Left hindlimb (tissue), 1 donor: ENCODE data around the gene HECW1.
A peak's percentile ranks its signal among the peaks of the same experiment; 100 is the strongest.

Source experiments
- DNase-seq: peaks from one replicate; pipeline ENCODE4 v3.0.0-alpha.2; 2018

The HECW1 gene

DNA sequence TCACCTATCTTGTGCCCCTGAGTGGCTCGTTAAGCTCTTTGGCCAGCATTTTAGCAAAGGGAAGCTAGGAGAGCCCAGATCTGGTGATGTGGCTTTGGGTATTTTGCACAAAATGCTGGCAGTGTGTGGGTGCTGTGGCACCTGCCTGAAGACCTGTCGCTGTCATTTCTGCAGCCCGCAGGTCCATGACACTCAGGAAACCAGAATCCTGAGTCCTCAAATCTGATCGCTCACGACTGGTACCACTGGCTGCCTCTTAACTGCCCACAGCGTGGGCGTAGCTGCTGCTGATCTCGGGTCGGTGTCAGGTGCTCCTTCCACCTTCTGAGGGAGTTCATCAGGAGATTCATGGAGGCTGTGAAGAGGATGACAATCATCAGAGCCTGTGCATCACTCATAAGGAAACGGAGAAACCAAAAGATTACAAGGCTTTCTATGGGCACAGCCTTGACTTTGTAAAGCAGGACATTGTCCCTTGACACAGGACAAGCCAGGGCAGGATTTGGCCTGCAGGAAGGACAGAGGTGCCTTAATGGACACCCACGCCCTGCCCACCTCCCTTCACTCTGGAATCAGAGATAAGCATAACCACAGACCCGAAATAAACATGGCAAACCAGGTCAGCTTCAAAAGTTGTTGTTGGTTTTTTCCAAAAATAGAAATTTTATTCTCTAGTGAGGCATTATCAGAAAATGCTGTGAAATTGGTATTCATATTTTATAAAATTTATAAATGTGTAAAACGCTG lies 399.5 kb downstream of the HECW1 start:
- no peak for DNase-seq

DNA sequence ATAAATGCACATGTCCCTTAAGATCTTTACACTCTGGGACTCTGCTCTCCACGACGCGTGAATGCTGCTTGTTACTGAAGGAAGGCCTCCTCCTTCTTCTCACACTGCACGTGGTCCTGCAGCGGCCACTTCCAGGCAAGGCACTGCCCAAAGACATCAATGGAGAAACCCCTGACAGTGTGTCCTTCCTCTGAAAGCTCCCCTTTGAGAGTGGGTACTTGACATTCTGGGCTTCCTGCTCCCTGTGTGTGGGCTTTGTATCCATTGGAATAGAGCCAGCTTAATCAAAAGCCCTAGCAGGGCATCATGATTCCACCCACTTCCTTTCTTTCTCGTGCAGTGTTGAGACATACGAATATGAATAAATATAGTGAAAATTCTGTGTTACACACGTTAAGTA lies 400.8 kb downstream of the HECW1 start:
- DNase-seq, result no peak

DNA sequence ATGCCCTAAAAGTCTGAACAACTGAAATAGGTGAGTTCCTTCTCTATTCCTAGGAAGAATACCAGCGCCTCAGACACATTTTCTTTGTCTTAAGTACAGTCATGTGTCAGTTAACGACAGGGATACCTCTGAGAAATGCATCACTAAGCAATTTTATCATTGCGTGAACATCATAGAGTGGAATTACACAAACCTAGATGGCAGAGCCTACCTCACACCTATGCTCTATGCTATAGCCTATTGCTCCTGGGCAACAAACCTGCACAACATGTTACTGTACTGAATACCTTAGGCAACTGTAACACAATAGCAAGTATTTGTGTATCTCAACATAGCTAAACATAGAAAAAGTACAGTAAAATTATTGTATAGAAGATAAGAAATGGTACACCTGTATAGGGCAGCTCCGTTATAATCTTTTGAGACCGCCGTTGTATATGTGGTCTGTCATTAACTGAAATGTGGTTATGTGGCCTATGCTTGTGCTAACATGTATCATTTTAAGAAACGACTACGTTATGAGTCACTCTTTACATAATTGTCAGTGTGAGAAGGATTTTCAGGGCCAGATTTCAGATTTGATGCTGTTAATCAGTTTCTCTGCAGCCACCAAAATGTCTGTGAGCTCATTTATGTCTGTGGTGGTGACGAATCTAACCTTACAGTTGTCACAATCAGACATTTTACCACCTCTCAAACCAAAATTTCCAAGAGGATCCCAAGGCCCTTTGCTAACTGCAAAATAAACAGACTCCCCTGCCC lies 404.3 kb downstream of the HECW1 start:
- no peak for DNase-seq

DNA sequence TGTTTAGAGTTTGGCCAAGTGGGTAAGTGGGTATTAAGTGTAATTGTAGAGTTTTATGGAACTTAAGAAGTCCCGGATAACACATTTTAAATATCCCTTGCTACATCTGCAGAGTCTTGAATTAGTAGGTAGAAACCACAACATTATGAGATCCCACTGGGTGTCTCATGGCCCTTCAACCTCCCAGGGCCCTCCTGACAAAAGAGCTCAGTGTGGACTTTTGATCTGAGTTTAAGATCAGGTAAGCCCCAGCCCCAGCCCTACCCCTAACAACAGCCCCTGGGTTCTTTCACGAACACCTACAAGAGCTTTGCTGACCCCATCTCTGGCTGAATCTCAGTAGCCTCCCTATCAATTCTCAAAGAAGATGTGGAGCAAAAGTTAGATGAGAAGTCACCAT lies 405.0 kb downstream of the HECW1 start:
- DNase-seq, result no peak

DNA sequence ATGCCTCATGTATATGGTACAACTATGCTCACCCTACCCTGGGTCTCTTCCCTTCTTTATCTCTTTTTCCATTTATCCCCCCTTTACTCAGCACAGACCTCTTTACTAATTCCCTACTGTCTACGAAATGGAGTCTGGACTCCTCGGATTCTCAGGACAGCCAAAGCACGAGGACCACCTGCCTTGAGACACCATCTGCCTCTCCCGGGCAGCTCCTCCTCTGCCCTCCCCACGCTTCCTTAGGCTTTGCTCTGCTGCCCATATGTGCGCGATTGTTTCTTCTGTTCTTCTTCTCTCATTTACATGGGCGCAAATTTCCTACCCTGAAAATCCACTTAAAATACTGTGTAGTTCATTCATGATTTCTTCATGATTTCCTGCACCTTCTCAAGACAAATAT lies 407.8 kb downstream of the HECW1 start:
- no peak for DNase-seq

DNA sequence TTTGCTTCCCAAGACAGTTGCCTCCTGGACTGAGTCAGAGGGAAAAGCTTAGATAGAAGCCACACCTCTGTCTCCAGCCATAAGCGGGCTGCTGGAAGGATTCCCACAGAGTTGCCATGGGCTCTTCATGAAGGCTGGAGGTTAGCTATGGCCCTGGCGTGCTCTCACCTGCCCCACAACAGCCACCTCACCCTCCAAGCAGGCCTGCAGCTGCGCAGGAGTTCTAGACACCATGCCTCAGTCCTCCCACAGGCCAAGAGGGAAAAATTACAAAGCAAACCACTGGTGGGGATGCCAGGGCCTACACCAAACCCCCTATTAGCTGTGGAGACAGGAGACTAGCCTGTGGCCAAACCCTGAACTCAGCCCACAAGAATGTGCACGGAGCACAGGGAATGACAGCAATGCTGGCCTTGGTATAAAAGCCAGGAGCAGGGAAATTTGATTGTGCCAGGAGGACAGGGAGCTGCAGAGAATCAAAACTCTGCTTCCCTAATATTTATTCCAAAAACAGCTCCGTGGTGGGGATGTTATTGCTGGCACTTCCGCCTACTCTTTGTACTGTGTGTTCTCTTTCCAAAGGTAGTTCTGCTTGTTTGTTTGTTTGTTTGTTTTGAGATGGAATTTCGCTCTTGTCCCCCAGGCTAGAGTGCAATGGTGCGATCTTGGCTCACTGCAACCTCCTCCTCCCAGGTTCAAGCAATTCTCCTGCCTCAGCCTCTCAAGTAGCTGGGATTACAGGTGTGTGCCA lies 410.1 kb downstream of the HECW1 start:
- peak; percentile 56 for DNase-seq

DNA sequence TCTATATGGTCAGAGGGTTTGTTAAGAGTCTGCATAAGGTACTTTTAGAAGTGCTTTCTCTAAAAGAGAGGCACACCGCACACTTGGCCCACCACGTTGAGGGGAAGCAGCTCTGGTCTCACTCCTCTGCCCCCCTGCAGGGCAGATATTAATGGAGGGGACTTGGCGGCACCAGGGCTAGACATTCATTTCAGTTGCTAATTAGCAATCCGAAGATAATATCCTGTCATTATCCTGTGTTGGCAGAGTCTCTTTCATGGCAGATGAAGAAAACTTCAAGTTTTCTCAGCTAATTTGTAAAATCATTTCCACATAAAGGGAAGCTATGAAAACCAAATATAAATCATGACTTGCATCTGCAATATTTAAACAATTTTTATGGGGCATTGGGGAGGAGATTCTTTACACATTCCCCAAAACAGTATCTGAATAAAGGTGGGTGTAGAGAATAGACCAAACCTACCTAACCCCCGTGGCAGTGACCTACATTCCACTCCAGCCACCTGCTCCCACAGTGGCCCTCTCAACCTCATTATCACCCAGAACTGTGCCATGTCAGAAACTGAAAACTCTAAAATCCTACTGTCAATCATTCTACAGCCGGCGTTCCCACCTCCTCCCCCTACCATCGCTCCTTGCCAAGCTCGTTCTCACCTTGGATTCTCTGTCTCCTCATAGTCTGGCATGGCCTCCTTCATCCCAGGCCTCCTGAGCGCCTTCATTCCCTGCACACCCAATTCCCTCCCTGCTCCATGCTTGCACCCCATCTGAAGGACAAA lies 416.3 kb downstream of the HECW1 start:
- DNase-seq, result no peak

DNA sequence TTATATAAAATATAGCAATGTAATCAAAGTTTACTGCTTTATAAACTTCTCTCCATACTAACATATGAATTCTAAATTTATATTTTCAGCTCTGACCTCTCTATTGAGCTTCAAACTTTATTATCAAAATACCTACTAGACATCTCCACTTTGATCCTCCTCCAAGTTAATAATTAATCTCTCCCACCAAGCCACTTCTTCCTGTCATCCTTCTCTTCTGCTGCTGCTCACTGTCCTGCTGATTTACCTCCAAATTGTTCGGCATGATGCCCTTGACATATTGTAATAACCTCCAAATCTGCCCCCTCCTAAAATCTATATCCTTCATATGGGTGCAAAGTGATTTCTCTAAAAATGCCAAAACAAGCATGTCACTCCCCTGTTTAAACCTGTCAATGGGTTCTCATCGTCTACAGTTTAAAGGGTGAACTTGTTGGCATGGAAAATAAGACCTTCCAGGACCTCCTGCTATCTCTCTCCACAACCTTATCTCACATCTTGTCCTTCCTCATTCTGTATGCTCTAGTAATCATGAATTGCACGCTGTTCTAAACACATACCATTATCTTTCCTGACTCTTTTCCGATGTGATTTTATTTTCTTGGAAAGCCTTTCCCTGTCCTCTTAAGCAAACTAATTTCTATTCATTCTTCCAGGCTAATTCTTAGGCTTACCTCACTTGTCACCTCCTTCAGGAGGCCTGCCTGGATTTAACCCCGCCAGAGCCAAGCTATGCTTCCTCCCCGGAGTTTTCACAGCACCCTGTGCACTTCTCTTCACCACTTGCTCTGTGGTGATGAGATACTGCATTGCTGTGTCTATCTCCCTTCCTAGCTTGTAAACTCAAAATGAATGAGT lies 418.3 kb downstream of the HECW1 start:
- DNase-seq, result no peak

DNA sequence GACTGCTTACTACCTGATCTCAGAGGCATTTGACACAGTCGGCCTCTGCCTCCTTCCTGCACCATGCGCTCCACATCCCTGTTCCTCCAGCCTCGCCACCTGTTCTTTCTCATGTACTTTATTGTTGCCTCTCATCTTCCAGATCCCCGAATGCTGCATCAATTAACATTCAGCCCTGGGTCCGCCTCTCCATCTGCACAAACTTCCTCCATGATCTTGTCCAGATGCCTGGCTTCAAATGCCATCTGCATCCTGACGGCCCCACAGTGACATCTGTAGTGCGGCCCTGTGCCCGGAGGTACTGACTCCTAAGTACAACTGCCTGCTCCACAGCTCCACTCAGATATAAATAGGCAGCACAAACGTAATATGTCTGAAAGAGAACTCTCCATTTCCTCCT lies 419.3 kb downstream of the HECW1 start:
- no peak for DNase-seq

DNA sequence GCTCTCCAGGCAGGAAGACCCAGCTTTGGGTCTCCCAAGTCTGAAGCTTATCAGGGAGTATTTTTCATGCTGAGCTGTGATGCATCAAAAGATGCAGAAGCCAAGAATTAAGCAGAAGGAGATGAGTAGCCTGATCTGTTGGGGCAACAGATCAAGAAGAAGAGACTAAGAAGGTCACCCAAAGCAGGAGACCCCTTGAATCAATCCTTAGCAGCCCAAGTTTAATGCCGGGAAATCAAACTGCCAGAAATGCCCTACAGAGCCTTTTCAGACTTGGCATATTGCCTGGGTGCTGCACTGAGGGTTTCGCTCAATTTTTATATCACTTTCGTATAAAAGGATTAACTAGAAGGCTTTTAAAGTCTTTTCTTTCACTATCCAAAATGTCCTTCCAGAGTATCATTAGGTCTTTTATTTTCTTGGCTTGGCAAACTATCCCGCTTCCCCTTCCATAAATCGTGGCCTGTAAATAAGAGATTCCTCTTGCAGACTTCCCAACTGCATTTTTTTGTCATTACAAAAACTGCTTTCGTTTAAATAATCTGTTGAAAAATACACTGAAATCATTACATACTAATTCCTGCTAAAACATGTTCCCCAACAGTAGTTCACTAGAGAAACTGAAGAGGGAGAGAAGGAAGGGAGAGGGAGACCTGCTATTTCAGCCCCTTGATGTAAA lies 421.5 kb downstream of the HECW1 start:
- DNase-seq, result no peak

DNA sequence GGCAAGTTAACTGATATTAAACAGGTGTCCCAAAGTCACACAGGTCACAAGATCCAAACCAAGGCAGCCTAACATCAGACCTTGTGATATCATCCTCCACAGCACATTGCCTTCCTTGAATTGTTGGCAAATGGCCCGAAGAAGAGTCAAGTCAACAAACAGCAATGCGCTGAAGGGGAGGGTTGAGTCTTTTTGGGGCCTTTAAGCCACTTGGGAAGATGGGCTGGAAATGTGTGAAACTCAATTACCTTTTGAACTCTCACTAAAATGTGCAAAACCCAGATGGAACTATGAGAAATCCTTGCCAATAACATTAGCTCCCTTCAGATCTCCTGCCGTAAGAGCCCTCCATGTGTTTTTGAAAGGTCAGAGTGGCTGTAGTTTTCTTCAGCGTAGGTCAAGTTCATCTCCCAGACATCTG lies 422.6 kb downstream of the HECW1 start:
- DNase-seq, result no peak

DNA sequence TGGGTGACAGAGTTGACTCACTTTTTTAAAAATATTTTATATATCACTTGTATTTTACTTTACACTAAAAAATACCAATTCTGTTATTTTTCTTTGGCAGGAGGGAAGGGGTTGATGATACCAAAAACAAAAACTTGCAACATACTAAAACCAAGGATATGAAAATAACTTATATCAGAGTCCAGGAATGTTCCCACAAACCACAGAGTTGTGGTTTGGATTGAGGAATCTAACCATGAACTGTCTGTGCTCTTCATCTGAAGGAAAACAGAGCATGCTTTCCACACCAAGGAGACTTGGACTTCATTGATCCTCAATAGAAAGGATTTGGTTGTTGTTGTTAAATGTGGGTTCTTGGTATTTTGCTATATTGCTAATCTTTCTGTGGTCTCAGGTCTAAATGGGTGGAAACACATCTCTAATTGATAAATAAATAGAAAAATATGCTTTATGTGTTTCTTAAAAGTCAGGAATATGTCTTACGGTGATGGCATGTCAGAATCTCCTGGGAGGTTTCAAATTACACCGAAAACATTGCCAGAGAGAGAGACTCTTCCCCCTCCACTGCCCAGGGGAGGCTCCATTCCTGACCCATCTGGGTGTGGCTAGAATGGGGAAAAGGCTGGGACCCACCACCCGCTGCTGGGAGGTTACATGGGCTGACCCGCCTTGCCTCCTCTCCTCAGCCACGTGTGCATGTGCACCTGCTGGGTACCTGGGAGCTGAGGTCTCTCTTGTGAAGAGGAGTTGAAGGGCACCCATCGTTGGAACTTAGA lies 423.6 kb downstream of the HECW1 start:
- no peak for DNase-seq

DNA sequence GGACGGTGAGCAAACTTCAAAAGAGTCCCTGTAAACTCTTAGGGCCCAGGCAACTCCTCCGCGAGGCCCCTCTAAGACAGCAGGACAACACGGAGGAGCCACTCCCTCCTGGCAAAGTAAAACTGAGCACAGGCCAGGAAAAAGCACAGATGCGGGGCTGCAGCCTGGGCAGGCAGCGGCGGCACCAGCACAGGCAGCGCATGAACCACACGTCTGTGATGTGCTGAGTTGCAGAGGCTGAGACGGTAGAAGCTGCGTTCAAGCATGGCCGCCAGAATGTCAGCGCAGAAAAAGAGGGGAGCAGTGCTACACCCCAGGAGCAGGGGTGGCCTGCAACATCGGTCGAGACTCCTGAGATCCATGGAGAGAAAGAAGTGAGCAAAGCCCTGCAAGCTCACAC lies 424.3 kb downstream of the HECW1 start:
- DNase-seq, result no peak

DNA sequence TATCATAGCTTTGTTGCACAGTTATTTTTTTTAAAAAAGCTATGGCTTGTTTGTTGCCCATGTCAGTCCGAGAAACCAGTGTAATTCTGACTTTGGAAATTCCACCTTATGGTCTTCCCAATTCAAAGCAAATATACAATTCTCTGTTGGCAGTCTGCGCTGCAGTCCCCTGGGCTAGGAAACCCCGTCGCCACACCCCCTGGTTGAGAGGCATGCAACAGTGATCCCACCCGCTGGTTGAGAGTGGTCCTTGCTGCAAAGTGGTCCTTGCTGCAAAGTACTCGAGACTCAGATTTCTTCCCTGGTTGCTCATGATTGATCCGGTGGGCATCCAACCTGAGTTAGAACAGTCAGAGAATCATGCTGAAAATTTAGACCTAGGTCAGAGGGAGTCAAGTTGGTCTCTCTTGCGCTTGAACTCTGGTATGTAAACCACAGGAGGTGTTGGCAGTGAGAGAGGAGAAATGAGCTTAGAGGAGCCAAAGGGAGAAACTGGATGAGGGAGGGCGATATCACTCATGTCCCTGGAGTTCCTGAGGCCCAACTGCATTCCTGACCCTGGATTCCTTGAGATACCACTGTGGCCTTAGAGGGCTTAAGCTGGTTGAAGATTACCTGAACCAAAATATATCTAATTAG lies 425.4 kb downstream of the HECW1 start:
- DNase-seq, result no peak

DNA sequence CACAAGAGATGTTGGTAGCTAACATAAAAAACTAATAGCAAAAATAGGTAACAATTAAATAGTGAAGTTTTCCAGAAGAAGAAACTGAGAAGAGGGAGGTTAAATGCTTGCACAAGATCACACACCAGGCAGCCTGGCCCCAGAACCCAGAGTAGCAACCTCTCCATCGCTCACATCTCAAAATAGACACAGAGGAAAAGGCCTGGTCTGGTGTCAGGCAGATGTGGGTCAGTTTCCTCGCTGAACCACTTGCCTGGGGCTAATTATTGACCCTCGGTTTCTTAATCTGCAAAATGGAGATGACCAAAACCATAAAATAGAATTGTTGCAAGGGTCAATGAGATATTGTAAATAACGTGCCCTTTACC lies 425.9 kb downstream of the HECW1 start:
- DNase-seq, result no peak

DNA sequence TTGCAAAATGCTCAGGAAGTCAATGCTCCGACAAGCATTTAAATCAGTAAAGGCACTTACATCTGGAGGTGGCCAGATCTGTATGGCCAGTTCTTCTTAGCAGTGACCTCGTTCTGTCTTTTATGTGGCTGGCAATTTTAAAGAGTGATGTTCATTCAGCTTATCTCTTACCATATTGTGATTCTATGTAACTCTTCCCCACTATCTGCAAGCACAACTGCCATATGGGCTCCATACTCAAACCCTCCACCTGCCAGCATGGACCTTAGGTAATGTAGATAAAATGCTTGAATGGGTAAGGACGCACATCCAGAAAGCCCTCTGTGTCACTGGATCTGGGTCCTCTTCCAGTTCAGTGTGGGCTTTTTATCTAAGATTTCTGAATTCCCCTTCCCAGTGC lies 428.0 kb downstream of the HECW1 start:
- no peak for DNase-seq

DNA sequence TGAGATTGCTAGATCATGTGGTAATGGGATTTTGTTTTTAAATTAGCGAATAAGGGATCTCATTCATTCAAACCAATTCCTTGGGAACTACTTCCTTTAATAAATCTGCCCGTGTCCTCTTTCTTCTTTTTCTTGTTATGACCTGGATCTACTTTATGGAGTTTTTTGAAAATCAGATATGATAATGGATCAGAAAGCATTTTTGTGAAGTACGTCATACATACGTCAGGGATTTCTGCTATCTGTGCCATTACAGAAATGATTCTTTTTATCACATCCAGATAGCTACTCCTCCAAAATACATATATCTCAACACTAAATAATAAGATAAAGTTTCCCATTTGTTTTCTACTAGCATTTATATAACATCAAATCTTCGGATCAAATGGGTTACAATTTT lies 430.3 kb downstream of the HECW1 start:
- DNase-seq, result no peak

DNA sequence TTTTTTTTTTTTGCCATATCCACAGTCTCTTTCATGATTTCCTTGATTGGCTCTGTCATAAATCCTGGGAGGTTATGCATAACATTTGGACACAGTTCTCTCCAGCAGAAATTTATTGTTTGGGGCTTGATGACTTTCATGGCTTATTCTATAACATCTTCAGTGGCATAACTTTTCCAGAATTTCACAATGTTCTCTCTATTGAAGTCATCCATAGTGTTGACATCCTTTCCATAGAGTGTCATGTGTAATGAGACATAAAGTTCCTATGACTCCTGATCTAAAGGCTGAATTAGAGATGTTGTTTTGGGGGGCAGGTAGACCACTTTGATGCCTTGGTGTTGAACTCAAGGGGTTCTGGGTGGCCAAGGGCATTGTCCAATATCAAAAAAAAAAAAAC lies 433.8 kb downstream of the HECW1 start:
- no peak for DNase-seq

DNA sequence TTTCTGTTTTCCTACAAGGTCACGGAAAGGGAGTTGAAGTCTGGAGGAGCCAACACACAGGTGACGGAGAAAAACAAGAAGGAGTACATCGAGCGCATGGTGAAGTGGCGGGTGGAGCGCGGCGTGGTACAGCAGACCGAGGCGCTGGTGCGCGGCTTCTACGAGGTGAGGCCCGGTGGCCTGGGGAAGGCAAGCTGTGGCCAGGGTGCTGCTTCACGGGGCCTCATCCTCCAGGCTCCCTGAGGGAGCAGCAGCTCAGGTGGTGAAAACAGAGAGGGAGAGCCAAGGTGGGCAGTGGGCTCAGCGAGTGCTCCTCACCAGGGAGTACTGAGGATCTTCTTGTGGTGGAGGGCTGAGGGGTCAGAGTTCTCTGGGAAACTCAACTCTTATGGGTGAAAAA lies 438.0 kb downstream of the HECW1 start:
- no peak for DNase-seq

DNA sequence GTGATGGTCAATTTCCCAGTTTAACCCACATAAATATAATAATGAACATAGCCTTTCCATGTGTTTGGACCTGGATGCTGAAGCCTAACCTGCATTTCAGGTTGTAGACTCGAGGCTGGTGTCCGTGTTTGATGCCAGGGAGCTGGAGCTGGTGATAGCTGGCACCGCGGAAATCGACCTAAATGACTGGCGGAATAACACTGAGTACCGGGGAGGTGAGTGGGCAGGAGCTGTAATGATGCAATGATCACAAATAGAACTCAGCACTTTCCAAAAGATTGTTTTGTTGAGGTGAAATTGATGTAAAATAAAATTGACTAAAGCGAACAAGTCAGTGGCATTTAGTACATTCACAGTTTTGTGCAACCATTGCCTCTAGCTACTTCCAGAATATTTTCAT lies 439.7 kb downstream of the HECW1 start:
- no peak for DNase-seq
